K562 (cell line): ENCODE data around the gene PNMT. TPM values are rescaled to one million over a fixed set of nuclear protein-coding genes. Genes with fewer than 3 reads are reported as not detected.

Source experiments
- DACH1 ChIP-seq: fragments of 450-650 bp; IDR thresholded peaks from 2 replicates; pipeline ENCODE4 v1.6.1; 2018; ENCODE audit not compliant: partially characterized antibody
- ETV6 ChIP-seq, 3 experiments: fragments of 150-350 bp in 1 of 3; sonication (generic) in 1 of 3; formaldehyde crosslinking in 1 of 3; IDR thresholded peaks; 2 replicates each; pipeline versions ENCODE4 v1.6.1 to v1.8.0; 2014 to 2022; ENCODE audit warnings: borderline replicate concordance in 2 of 3, low read depth in 2 of 3, antibody characterized with exemption in 1 of 3, low read length in 1 of 3, mild to moderate bottlenecking in 1 of 3, missing genetic modification reagents in 1 of 3
- HDAC6 ChIP-seq: IDR thresholded peaks from 2 replicates; pipeline ENCODE4 v1.6.1; 2012; ENCODE audit warnings: low read depth, mild to moderate bottlenecking, control low read depth, inconsistent platforms, low read length, moderate library complexity
- STAT6 ChIP-seq: sonication (generic); formaldehyde crosslinking; IDR thresholded peaks from 2 replicates; pipeline ENCODE4 v1.8.1; 2023; ENCODE audit warnings: mild to moderate bottlenecking, missing genetic modification reagents
- polyA plus RNA-seq, 8 experiments: library from polyadenylated mRNA; depleted of rRNA in 4 of 8; stranded (reverse) in 5 of 8; unstranded in 3 of 8; fragments of >200 nt; fragmentation: Nextera tagmentation in 2 of 8; fragmentation: Illumina TruSeq in 1 of 8; extraction: Ambion mirVana in 2 of 8; extraction: Trizol in 1 of 8; gene quantifications; 2 replicates each; pipeline versions ENCODE4 v1.2.1 to v1.2.3, GENCODE V29; 2011 to 2014; ENCODE audit warnings: inconsistent platforms in 1 of 8, missing spikeins in 1 of 8
- total RNA-seq, 7 experiments: library from RNA; depleted of rRNA in 6 of 7; stranded (reverse); fragments of >200 nt in 6 of 7; fragmentation: Illumina TruSeq in 2 of 7; extraction: Trizol in 2 of 7; gene quantifications; 2 replicates each; pipeline versions ENCODE4 v1.2.1 to v1.2.3, GENCODE V29; 2011 to 2021; ENCODE audit warnings: low replicate concordance in 1 of 7

The PNMT gene
- total and polyA plus RNA-seq, 9 of the 15 experiments (the other 6 are each of a cell fraction or from before 2014, with no cell fraction given) = 0.55 to 18.1 (median 5.8) TPM

DNA sequence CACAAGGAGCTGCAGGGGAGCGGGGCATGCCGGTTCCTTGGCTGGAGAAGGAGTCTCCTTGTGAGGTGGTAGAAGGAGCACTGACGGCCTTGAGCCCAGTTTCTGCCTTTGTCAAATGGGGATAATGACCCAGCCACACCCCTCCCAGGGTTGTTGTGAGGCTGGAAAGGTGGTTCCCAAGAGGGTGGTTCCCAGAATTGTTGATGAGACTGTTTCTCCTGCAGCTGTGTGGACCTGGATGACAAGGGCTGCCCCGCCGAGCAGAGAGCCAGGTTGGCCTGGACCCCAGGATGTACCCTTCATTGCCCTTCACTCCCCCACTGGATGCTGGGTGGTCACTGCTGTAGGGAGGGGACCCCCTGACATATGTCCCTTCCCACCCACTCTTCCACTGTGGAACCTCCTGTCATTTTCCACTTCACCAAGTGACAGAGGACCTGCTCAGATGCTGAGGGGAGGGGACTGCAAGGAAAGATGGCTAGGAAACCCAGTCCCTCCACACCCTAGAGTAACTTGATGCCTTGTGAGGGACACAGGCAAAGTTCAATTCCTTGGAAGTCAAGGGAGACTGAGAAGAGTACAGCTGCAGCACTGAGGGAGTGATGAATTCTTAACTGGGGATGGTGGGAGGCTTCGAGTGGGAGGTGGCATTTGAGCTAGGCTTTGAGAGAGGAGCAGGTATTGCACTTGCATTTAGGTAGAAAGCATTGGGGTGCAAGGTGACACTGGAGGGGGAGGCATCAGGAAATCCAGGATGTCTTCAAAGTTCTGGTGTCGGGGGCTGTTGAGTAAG is 51.5 kb downstream of the PNMT start (continued):
- TF ChIP-seq ETV6 (IDR thresholded peaks at IDR 0.05; ENCODE audit: borderline replicate concordance in 1 of 2, low read depth in 2 of 2, low read length in 1 of 2) (no peak), ETV6 (CRISPR knock-in tag; IDR thresholded peaks at IDR 0.05; ENCODE audit: borderline replicate concordance) (no peak), DACH1 (no peak), HDAC6 (no peak), STAT6 (CRISPR knock-in tag) (no peak)

Other genes with a start within 250 kb of the PNMT start
Only the 7 nearest of the 12 such genes appear.
- not detected in 2 replicates for gene NEUROD2, start 60.5 kb upstream of the PNMT start, total RNA-seq (2014; rRNA removed)
- gene NEUROD2, start 60.5 kb upstream of the PNMT start, total RNA-seq (2014; rRNA removed; fragmentation: Illumina TruSeq; extraction: Trizol) = not detected in 2 replicates
- not detected in 2 replicates for gene NEUROD2, start 60.5 kb upstream of the PNMT start, total RNA-seq (2015; rRNA removed; fragmentation: Illumina TruSeq; extraction: Trizol)
- not detected in 2 replicates for gene NEUROD2, start 60.5 kb upstream of the PNMT start, total RNA-seq (2021)
- not detected in 2 replicates for gene NEUROD2, start 60.5 kb upstream of the PNMT start, polyA plus RNA-seq (2011; rRNA removed)
- gene NEUROD2, start 60.5 kb upstream of the PNMT start, polyA plus RNA-seq (2014; fragmentation: Illumina TruSeq; extraction: Trizol) = not detected in 2 replicates
- gene NEUROD2, start 60.5 kb upstream of the PNMT start, polyA plus RNA-seq (2014; fragmentation: Nextera tagmentation; extraction: Ambion mirVana) = not detected
- gene NEUROD2, start 60.5 kb upstream of the PNMT start, polyA plus RNA-seq (2014; rRNA removed) = not detected in 2 replicates
- not detected in 2 replicates for gene PPP1R1B, start 41.5 kb upstream of the PNMT start, total RNA-seq (2014; rRNA removed)
- 0.07 TPM in 1 of 2 replicates, not detected in the other for gene PPP1R1B, start 41.5 kb upstream of the PNMT start, total RNA-seq (2014; rRNA removed; fragmentation: Illumina TruSeq; extraction: Trizol)
- gene PPP1R1B, start 41.5 kb upstream of the PNMT start, total RNA-seq (2015; rRNA removed; fragmentation: Illumina TruSeq; extraction: Trizol) = not detected in 2 replicates
- gene PPP1R1B, start 41.5 kb upstream of the PNMT start, total RNA-seq (2021) = 0.18 TPM in 1 of 2 replicates, not detected in the other
- 0.10 TPM in 1 of 2 replicates, not detected in the other for gene PPP1R1B, start 41.5 kb upstream of the PNMT start, polyA plus RNA-seq (2011; rRNA removed)
- 0.10 TPM in 1 of 2 replicates, not detected in the other for gene PPP1R1B, start 41.5 kb upstream of the PNMT start, polyA plus RNA-seq (2014; fragmentation: Illumina TruSeq; extraction: Trizol)
- gene PPP1R1B, start 41.5 kb upstream of the PNMT start, polyA plus RNA-seq (2014; fragmentation: Nextera tagmentation; extraction: Ambion mirVana) = under 1 TPM in 1 of 2 experiments, not detected in 1; 0.07 TPM
- gene PPP1R1B, start 41.5 kb upstream of the PNMT start, polyA plus RNA-seq (2014; rRNA removed) = not detected in 2 replicates
- 41.1 and 46.0 TPM in 2 replicates for gene STARD3, start 31.3 kb upstream of the PNMT start, total RNA-seq (2014; rRNA removed)
- 18.6 and 22.0 TPM in 2 replicates for gene STARD3, start 31.3 kb upstream of the PNMT start, total RNA-seq (2014; rRNA removed; fragmentation: Illumina TruSeq; extraction: Trizol)
- 31.6 and 32.1 TPM in 2 replicates for gene STARD3, start 31.3 kb upstream of the PNMT start, total RNA-seq (2015; rRNA removed; fragmentation: Illumina TruSeq; extraction: Trizol)
- 60.2 and 69.3 TPM in 2 replicates for gene STARD3, start 31.3 kb upstream of the PNMT start, total RNA-seq (2021)
- gene STARD3, start 31.3 kb upstream of the PNMT start, polyA plus RNA-seq (2011; rRNA removed) = 64.4 and 64.9 TPM in 2 replicates
- 51.1 and 62.4 TPM in 2 replicates for gene STARD3, start 31.3 kb upstream of the PNMT start, polyA plus RNA-seq (2014; fragmentation: Illumina TruSeq; extraction: Trizol)
- 1 to 10 TPM in 1 of 2 experiments, under 1 TPM in 1; 0.63 to 1.9 TPM for gene STARD3, start 31.3 kb upstream of the PNMT start, polyA plus RNA-seq (2014; fragmentation: Nextera tagmentation; extraction: Ambion mirVana)
- 79.9 and 87.0 TPM in 2 replicates for gene STARD3, start 31.3 kb upstream of the PNMT start, polyA plus RNA-seq (2014; rRNA removed)
- 0.82 and 1.2 TPM in 2 replicates for gene TCAP, start 3.1 kb upstream of the PNMT start, total RNA-seq (2014; rRNA removed)
- gene TCAP, start 3.1 kb upstream of the PNMT start, total RNA-seq (2014; rRNA removed; fragmentation: Illumina TruSeq; extraction: Trizol) = 0.29 and 0.33 TPM in 2 replicates
- gene TCAP, start 3.1 kb upstream of the PNMT start, total RNA-seq (2015; rRNA removed; fragmentation: Illumina TruSeq; extraction: Trizol) = 0.98 and 1.4 TPM in 2 replicates
- 1.1 and 1.4 TPM in 2 replicates for gene TCAP, start 3.1 kb upstream of the PNMT start, total RNA-seq (2021)
- gene TCAP, start 3.1 kb upstream of the PNMT start, polyA plus RNA-seq (2011; rRNA removed) = 0.58 and 0.67 TPM in 2 replicates
- gene TCAP, start 3.1 kb upstream of the PNMT start, polyA plus RNA-seq (2014; fragmentation: Illumina TruSeq; extraction: Trizol) = 0.65 and 0.73 TPM in 2 replicates
- not detected for gene TCAP, start 3.1 kb upstream of the PNMT start, polyA plus RNA-seq (2014; fragmentation: Nextera tagmentation; extraction: Ambion mirVana)
- gene TCAP, start 3.1 kb upstream of the PNMT start, polyA plus RNA-seq (2014; rRNA removed) = 0.86 and 1.4 TPM in 2 replicates
- 4.5 and 5.5 TPM in 2 replicates for gene PGAP3, start 19.6 kb downstream of the PNMT start, total RNA-seq (2014; rRNA removed)
- 2.1 and 4.0 TPM in 2 replicates for gene PGAP3, start 19.6 kb downstream of the PNMT start, total RNA-seq (2014; rRNA removed; fragmentation: Illumina TruSeq; extraction: Trizol)
- gene PGAP3, start 19.6 kb downstream of the PNMT start, total RNA-seq (2015; rRNA removed; fragmentation: Illumina TruSeq; extraction: Trizol) = 3.9 and 5.2 TPM in 2 replicates
- 7.5 and 9.4 TPM in 2 replicates for gene PGAP3, start 19.6 kb downstream of the PNMT start, total RNA-seq (2021)
- 5.3 and 6.0 TPM in 2 replicates for gene PGAP3, start 19.6 kb downstream of the PNMT start, polyA plus RNA-seq (2011; rRNA removed)
- 5.5 and 5.9 TPM in 2 replicates for gene PGAP3, start 19.6 kb downstream of the PNMT start, polyA plus RNA-seq (2014; fragmentation: Illumina TruSeq; extraction: Trizol)
- under 1 TPM; 0.38 to 0.76 TPM for gene PGAP3, start 19.6 kb downstream of the PNMT start, polyA plus RNA-seq (2014; fragmentation: Nextera tagmentation; extraction: Ambion mirVana)
- 5.6 and 7.1 TPM in 2 replicates for gene PGAP3, start 19.6 kb downstream of the PNMT start, polyA plus RNA-seq (2014; rRNA removed)
- gene ERBB2, start 31.6 kb downstream of the PNMT start, total RNA-seq (2014; rRNA removed) = 3.3 and 3.5 TPM in 2 replicates
- gene ERBB2, start 31.6 kb downstream of the PNMT start, total RNA-seq (2014; rRNA removed; fragmentation: Illumina TruSeq; extraction: Trizol) = 2.7 and 2.8 TPM in 2 replicates
- 2.5 and 3.2 TPM in 2 replicates for gene ERBB2, start 31.6 kb downstream of the PNMT start, total RNA-seq (2015; rRNA removed; fragmentation: Illumina TruSeq; extraction: Trizol)
- gene ERBB2, start 31.6 kb downstream of the PNMT start, total RNA-seq (2021) = 4.6 and 5.6 TPM in 2 replicates
- gene ERBB2, start 31.6 kb downstream of the PNMT start, polyA plus RNA-seq (2011; rRNA removed) = 3.2 and 4.7 TPM in 2 replicates
- gene ERBB2, start 31.6 kb downstream of the PNMT start, polyA plus RNA-seq (2014; fragmentation: Illumina TruSeq; extraction: Trizol) = 3.4 and 4.2 TPM in 2 replicates
- under 1 TPM; 0.74 to 0.79 TPM for gene ERBB2, start 31.6 kb downstream of the PNMT start, polyA plus RNA-seq (2014; fragmentation: Nextera tagmentation; extraction: Ambion mirVana)
- 4.1 and 6.3 TPM in 2 replicates for gene ERBB2, start 31.6 kb downstream of the PNMT start, polyA plus RNA-seq (2014; rRNA removed)
- 80.6 and 95.1 TPM in 2 replicates for gene MIEN1, start 62.1 kb downstream of the PNMT start, total RNA-seq (2014; rRNA removed)
- 58.3 and 61.3 TPM in 2 replicates for gene MIEN1, start 62.1 kb downstream of the PNMT start, total RNA-seq (2014; rRNA removed; fragmentation: Illumina TruSeq; extraction: Trizol)
- gene MIEN1, start 62.1 kb downstream of the PNMT start, total RNA-seq (2015; rRNA removed; fragmentation: Illumina TruSeq; extraction: Trizol) = 66.3 and 70.2 TPM in 2 replicates
- gene MIEN1, start 62.1 kb downstream of the PNMT start, total RNA-seq (2021) = 65.7 and 67.9 TPM in 2 replicates
- gene MIEN1, start 62.1 kb downstream of the PNMT start, polyA plus RNA-seq (2011; rRNA removed) = 60.8 and 81.8 TPM in 2 replicates
- gene MIEN1, start 62.1 kb downstream of the PNMT start, polyA plus RNA-seq (2014; fragmentation: Illumina TruSeq; extraction: Trizol) = 114 and 142 TPM in 2 replicates
- 10 to 100 TPM; 70.5 to 78.9 TPM for gene MIEN1, start 62.1 kb downstream of the PNMT start, polyA plus RNA-seq (2014; fragmentation: Nextera tagmentation; extraction: Ambion mirVana)
- 103 and 135 TPM in 2 replicates for gene MIEN1, start 62.1 kb downstream of the PNMT start, polyA plus RNA-seq (2014; rRNA removed)